A549 (cell line): ENCODE measurements around the gene TESPA1. TPM values are rescaled to one million over a fixed set of nuclear protein-coding genes. Genes with fewer than 3 reads are reported as not detected.

Experiments
- ATAC-seq, 2 experiments: fragments of 200-7000 bp in 1 of 2; fragments of >200 bp in 1 of 2; cut with Nextera tagmentation in 1 of 2; cut with Tn5 transposase in 1 of 2; 3 replicates each; pipeline versions ENCODE4 v1.8.0 to v1.9.1; 2018 to 2020; ENCODE audit warnings: mild to moderate bottlenecking in 1 of 2, moderate library complexity in 1 of 2
- CTCF ChIA-PET: fragments of 300-600 bp; sonication (Branson Sonifier 250); formaldehyde crosslinking; extraction: SDS; loops from one replicate; lab custom pipeline; 2021; ENCODE audit warnings: antibody characterized with exemption, inconsistent platforms; lab: Yijun Ruan, JAX
- POLR2A ChIA-PET: fragments of 350-600 bp; formaldehyde crosslinking; extraction: SDS; loops from one replicate; lab custom pipeline; 2021; ENCODE audit warnings: antibody characterized with exemption, inconsistent platforms; lab: Yijun Ruan, JAX
- DNase-seq, 2 experiments: peaks; one replicate each; pipeline versions ENCODE4 v3.0.0 to v3.0.0-alpha.2; 2011 to 2016; ENCODE audit warnings: low read depth in 1 of 2, low spot score in 1 of 2
- FAIRE-seq: peaks from 2 replicates; lab custom pipeline; 2011; peaks lifted over from hg19 to GRCh38; lab: Jason Lieb, UNC
- H3K27ac ChIP-seq, 2 experiments: fragments of >200 bp; sonication (Bioruptor Twin); formaldehyde crosslinking; 3 replicates each; pipeline ENCODE4 v1.5.1; 2016 to 2017
- H3K4me1 ChIP-seq: fragments of >200 bp; sonication (Bioruptor Twin); formaldehyde crosslinking; 3 replicates; pipeline ENCODE4 v1.6.1; 2016
- H3K4me2 ChIP-seq: fragments of >200 bp; sonication (Bioruptor Twin); formaldehyde crosslinking; 3 replicates; pipeline ENCODE4 v1.6.1; 2016
- H3K4me3 ChIP-seq: fragments of >200 bp; sonication (Bioruptor Twin); formaldehyde crosslinking; 3 replicates; pipeline ENCODE4 v1.5.1; 2016
- H3K9me3 ChIP-seq: fragments of >200 bp; sonication (Bioruptor Twin); formaldehyde crosslinking; 3 replicates; pipeline ENCODE4 v1.6.1; 2016
- BHLHE40 ChIP-seq: IDR thresholded peaks from 2 replicates; pipeline ENCODE4 v1.6.1; 2012; ENCODE audit warnings: low read depth, low read length, inconsistent platforms
- CBX8 ChIP-seq: fragments of 200-600 bp; sonication (generic); IDR thresholded peaks from 2 replicates; pipeline ENCODE4 v1.6.1; 2016
- CHD2 ChIP-seq: fragments of 150-350 bp; IDR thresholded peaks from 2 replicates; pipeline ENCODE4 v1.6.1; 2014; ENCODE audit warnings: low read length; ENCODE audit not compliant: partially characterized antibody
- CHD4 ChIP-seq: fragments of 200-600 bp; sonication (generic); IDR thresholded peaks from 2 replicates; pipeline ENCODE4 v1.6.1; 2016; ENCODE audit warnings: antibody characterized with exemption, mild to moderate bottlenecking, borderline replicate concordance
- EHMT2 ChIP-seq: fragments of 200-600 bp; sonication (generic); IDR thresholded peaks from 2 replicates; pipeline ENCODE4 v1.6.1; 2016; ENCODE audit warnings: antibody characterized with exemption, low read depth, mild to moderate bottlenecking, moderate library complexity
- ESRRA ChIP-seq: fragments of 150-350 bp; IDR thresholded peaks from 2 replicates; pipeline ENCODE4 v1.6.1; 2014; ENCODE audit warnings: mild to moderate bottlenecking, low read length, borderline replicate concordance
- FOSB ChIP-seq: fragments of 250-450 bp; sonication (Bioruptor Pico); IDR thresholded peaks from 2 replicates; pipeline ENCODE4 v1.5.0; 2020; ENCODE audit warnings: mild to moderate bottlenecking, moderate library complexity
- FOSL2 ChIP-seq, 2 experiments: fragments of 450-650 bp in 1 of 2; fragments of >200 bp in 1 of 2; sonication (Bioruptor Twin) in 1 of 2; formaldehyde crosslinking; IDR thresholded peaks; 2 replicates each; pipeline versions ENCODE4 v1.5.0 to v1.6.1; 2016 to 2020; ENCODE audit warnings: mild to moderate bottlenecking in 1 of 2, moderate library complexity in 1 of 2
- GATA3 ChIP-seq: IDR thresholded peaks from 2 replicates; pipeline ENCODE4 v1.6.1; 2012; ENCODE audit warnings: borderline replicate concordance
- HDAC2 ChIP-seq: fragments of 200-600 bp; sonication (generic); IDR thresholded peaks from 2 replicates; pipeline ENCODE4 v1.6.1; 2016
- HEYL ChIP-seq: fragments of 250-450 bp; sonication (Bioruptor Pico); IDR thresholded peaks from 2 replicates; pipeline ENCODE4 v1.8.0; 2021; ENCODE audit warnings: mild to moderate bottlenecking, moderate library complexity
- KDM5A ChIP-seq: fragments of 200-600 bp; sonication (generic); IDR thresholded peaks from 2 replicates; pipeline ENCODE4 v1.6.1; 2016; ENCODE audit warnings: antibody characterized with exemption, mild to moderate bottlenecking
- MAZ ChIP-seq: fragments of 150-350 bp; IDR thresholded peaks from 2 replicates; pipeline ENCODE4 v1.6.1; 2014; ENCODE audit warnings: antibody characterized with exemption, low read depth, low read length, borderline replicate concordance
- MYC ChIP-seq: IDR thresholded peaks from 2 replicates; pipeline ENCODE4 v1.6.1; 2012; ENCODE audit warnings: mild to moderate bottlenecking, inconsistent platforms, low read length, improper control_type of control experiment, borderline replicate concordance
- POLR2AphosphoS2 ChIP-seq: conservative IDR thresholded peaks from 2 replicates; pipeline ENCODE4 v1.6.1; 2012; ENCODE audit warnings: low read length, improper control_type of control experiment, inconsistent platforms
- RARB ChIP-seq: fragments of 250-450 bp; sonication (Bioruptor Pico); IDR thresholded peaks from 2 replicates; pipeline ENCODE4 v1.8.0; 2021; ENCODE audit warnings: mild to moderate bottlenecking, moderate library complexity
- RFX5 ChIP-seq: fragments of 450-650 bp; IDR thresholded peaks from 2 replicates; pipeline ENCODE4 v1.7.1; 2014; ENCODE audit warnings: antibody characterized with exemption, mild to moderate bottlenecking, moderate library complexity
- SMC3 ChIP-seq: fragments of >200 bp; sonication (Bioruptor Twin); formaldehyde crosslinking; IDR thresholded peaks from 3 replicates; pipeline ENCODE4 v1.6.1; 2018; ENCODE audit warnings: inconsistent platforms
- SREBF2 ChIP-seq: fragments of 450-650 bp; IDR thresholded peaks from 2 replicates; pipeline ENCODE4 v1.6.1; 2014; ENCODE audit warnings: mild to moderate bottlenecking, moderate library complexity
- WGBS: methylation state at CpG from one replicate; pipeline ENCODE4 v1.1.6; 2017; ENCODE audit errors: missing lambda C conversion rate; 5-methylcytosine and 5-hydroxymethylcytosine counted together
- polyA plus RNA-seq, 4 experiments: library from polyadenylated mRNA; depleted of rRNA in 3 of 4; stranded (reverse); fragments of >200 nt; fragmentation: RNase III in 1 of 4; extraction: RNeasy Plus Mini Kit Qiagen cat#74134 plus additional on column Dnase treatment in 1 of 4; gene quantifications; 2 replicates in 3 of 4; 3 replicates in 1 of 4; pipeline ENCODE4 v1.2.3, GENCODE V29; 2011 to 2017
- TF ChIP-seq, protein P1 (sequence below): fragments of 450-650 bp; IDR thresholded peaks from 2 replicates; pipeline ENCODE4 v1.6.1; 2014; ENCODE audit warnings: antibody characterized with exemption
- TF ChIP-seq, protein P2 (sequence below): IDR thresholded peaks from 2 replicates; pipeline ENCODE4 v1.6.1; 2012
- TF ChIP-seq, protein P3 (sequence below): fragments of >200 bp; sonication (Bioruptor Twin); formaldehyde crosslinking; IDR thresholded peaks from 3 replicates; pipeline ENCODE4 v1.6.1; 2016
- TF ChIP-seq, protein P4 (sequence below): fragments of 250-450 bp; sonication (Bioruptor Pico); IDR thresholded peaks from 2 replicates; pipeline ENCODE4 v1.5.0; 2021; ENCODE audit warnings: mild to moderate bottlenecking, moderate library complexity, borderline replicate concordance

TESPA1 gene
- polyA plus RNA-seq, 2 of the 4 experiments (the other 2 are of a cell fraction): not detected

DNA sequence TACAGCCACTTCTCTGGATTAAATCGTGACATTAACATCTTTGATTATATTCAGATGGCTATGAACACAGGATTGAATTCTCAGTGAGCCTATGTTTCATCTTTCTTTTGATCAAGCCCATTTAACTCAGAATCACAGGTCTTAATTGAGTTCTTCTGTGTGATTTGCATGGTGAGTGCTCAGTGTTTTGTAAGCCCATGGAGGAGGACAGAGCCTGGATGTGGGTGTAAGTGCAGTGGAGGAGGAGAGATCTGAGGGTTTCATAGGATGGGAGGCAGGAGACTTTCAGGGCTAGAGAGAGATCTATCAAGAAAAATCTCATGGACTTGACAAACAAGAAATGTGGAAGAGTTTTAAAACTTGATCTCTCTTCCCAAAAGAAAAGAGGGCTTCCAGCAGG, 5.3 kb upstream of the TESPA1 start:
- no peak overlapping the region for H3K4me2 ChIP-seq
- 0% methylated on average over 1 of the region's 1 CpG for WGBS
- no peaks in the 10 kb centered on the region for H3K9me3 ChIP-seq
- H3K4me1 ChIP-seq: no peaks in the 10 kb centered on the region
- CTCF ChIA-PET: interaction anchor here (1.2 kb wide), 1 partner anchor 82 kb away, joined by 4 read pairs; no protein-coding TSS in a partner anchor
- DNase-seq: no peak
- FAIRE-seq: no peak
- POLR2A ChIA-PET: no interaction called here
- TF ChIP-seq, protein P1, sequence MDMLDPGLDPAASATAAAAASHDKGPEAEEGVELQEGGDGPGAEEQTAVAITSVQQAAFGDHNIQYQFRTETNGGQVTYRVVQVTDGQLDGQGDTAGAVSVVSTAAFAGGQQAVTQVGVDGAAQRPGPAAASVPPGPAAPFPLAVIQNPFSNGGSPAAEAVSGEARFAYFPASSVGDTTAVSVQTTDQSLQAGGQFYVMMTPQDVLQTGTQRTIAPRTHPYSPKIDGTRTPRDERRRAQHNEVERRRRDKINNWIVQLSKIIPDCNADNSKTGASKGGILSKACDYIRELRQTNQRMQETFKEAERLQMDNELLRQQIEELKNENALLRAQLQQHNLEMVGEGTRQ: no peak
- TF ChIP-seq, protein P2, sequence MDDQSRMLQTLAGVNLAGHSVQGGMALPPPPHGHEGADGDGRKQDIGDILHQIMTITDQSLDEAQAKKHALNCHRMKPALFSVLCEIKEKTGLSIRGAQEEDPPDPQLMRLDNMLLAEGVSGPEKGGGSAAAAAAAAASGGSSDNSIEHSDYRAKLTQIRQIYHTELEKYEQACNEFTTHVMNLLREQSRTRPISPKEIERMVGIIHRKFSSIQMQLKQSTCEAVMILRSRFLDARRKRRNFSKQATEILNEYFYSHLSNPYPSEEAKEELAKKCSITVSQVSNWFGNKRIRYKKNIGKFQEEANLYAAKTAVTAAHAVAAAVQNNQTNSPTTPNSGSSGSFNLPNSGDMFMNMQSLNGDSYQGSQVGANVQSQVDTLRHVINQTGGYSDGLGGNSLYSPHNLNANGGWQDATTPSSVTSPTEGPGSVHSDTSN: no peak
- TF ChIP-seq CHD2: no peak
- no peak for TF ChIP-seq HDAC2
- TF ChIP-seq RARB (CRISPR knock-in tag): no peak
- no peak for TF ChIP-seq HEYL
- TF ChIP-seq SREBF2: no peak
- no peak for TF ChIP-seq CBX8
- TF ChIP-seq CHD4: no peak
- TF ChIP-seq MAZ: no peak
- TF ChIP-seq EHMT2: no peak
- no peak for TF ChIP-seq BHLHE40
- TF ChIP-seq FOSL2 (IDR thresholded peaks at IDR 0.05): no peak
- TF ChIP-seq FOSL2 (CRISPR knock-in tag; IDR thresholded peaks at IDR 0.05): no peak
- TF ChIP-seq ESRRA: no peak
- TF ChIP-seq, protein P3, sequence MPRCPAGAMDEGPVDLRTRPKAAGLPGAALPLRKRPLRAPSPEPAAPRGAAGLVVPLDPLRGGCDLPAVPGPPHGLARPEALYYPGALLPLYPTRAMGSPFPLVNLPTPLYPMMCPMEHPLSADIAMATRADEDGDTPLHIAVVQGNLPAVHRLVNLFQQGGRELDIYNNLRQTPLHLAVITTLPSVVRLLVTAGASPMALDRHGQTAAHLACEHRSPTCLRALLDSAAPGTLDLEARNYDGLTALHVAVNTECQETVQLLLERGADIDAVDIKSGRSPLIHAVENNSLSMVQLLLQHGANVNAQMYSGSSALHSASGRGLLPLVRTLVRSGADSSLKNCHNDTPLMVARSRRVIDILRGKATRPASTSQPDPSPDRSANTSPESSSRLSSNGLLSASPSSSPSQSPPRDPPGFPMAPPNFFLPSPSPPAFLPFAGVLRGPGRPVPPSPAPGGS: no peak
- no peak for TF ChIP-seq GATA3
- TF ChIP-seq FOSB: no peak
- TF ChIP-seq, protein P4, sequence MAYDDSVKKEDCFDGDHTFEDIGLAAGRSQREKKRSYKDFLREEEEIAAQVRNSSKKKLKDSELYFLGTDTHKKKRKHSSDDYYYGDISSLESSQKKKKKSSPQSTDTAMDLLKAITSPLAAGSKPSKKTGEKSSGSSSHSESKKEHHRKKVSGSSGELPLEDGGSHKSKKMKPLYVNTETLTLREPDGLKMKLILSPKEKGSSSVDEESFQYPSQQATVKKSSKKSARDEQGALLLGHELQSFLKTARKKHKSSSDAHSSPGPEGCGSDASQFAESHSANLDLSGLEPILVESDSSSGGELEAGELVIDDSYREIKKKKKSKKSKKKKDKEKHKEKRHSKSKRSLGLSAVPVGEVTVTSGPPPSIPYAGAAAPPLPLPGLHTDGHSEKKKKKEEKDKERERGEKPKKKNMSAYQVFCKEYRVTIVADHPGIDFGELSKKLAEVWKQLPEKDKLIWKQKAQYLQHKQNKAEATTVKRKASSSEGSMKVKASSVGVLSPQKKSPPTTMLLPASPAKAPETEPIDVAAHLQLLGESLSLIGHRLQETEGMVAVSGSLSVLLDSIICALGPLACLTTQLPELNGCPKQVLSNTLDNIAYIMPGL (CRISPR knock-in tag): no peak
- no peak for TF ChIP-seq SMC3
- no peak for ATAC-seq
- no peak overlapping the region for H3K4me3 ChIP-seq
- no peak overlapping the region for H3K27ac ChIP-seq

DNA sequence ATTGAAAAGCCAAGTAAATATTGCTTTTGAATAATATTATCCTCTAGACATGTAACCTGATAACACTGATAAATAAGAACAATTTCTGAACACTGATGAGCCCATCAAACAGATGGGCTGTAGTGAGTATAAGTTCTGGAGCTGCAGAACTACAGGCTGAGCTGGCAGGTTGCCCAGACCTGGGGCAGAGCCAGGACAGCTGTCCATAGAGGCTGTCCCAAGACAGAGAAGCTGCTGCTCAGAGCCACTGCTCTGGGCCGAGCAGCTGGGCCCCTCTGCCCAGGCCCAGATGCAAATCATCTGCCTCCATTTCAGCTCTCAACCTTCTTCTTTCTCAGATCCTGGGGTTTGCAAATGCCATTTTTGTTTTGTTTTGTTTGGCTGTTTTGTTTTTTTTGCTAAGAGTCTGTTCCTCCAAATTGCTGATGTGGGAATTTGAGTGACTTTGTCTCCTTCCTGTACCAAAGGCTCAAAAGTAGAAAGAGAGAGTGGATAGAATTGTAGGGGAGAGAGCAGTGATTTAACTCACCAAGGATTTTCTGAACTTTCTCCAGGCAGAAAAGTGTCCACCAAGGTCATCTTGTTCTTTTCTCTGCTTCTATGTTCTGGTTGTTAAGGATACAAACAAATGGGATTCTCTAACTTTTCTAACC, 4.0 kb upstream of the TESPA1 start:
- FAIRE-seq (no peak), ATAC-seq (no peak), DNase-seq (no peak)
- 5% methylated on average over 1 of the region's 1 CpG for WGBS
- CTCF ChIA-PET: interaction anchor here (0.6 kb wide), 1 partner anchor 82 kb away, joined by 3 read pairs; no protein-coding TSS in a partner anchor
- Histone ChIP-seq H3K9me3 (no peaks in the 10 kb centered on the region), H3K4me2 (no peak overlapping the region), H3K4me3 (no peak overlapping the region), H3K4me1 (no peaks in the 10 kb centered on the region), H3K27ac (no peak overlapping the region)
- POLR2A ChIA-PET: no interaction called here
- no peak for TF ChIP-seq CHD2
- no peak for TF ChIP-seq RFX5
- no peak for TF ChIP-seq KDM5A
- no peak for TF ChIP-seq GATA3
- TF ChIP-seq POLR2AphosphoS2: no peak
- no peak for TF ChIP-seq HDAC2
- TF ChIP-seq FOSB: no peak
- TF ChIP-seq CBX8: no peak
- no peak for TF ChIP-seq MYC
- TF ChIP-seq, protein P2: no peak
- TF ChIP-seq, protein P4 (CRISPR knock-in tag): no peak
- no peak for TF ChIP-seq HEYL
